HEK293 (cell line): ENCODE results near the gene TRAF6.

Experiments used
- EGR2 ChIP-seq: fragments of 450-650 bp; formaldehyde crosslinking; IDR thresholded peaks from 2 replicates; pipeline ENCODE4 v1.5.1; 2016; ENCODE audit warnings: low read depth, missing biosample characterization, missing genetic modification characterization
- FEZF1 ChIP-seq: fragments of 450-650 bp; formaldehyde crosslinking; IDR thresholded peaks from 2 replicates; pipeline ENCODE4 v1.5.1; 2016; ENCODE audit warnings: missing biosample characterization, missing genetic modification characterization
- GFI1B ChIP-seq: fragments of 450-650 bp; formaldehyde crosslinking; IDR thresholded peaks from 2 replicates; pipeline ENCODE4 v1.5.1; 2016; ENCODE audit warnings: missing biosample characterization, missing genetic modification characterization
- KLF17 ChIP-seq: fragments of 450-650 bp; formaldehyde crosslinking; IDR thresholded peaks from 2 replicates; pipeline ENCODE4 v1.5.1; 2016; ENCODE audit warnings: missing biosample characterization, missing genetic modification characterization
- KLF8 ChIP-seq: fragments of 450-650 bp; formaldehyde crosslinking; IDR thresholded peaks from 2 replicates; pipeline ENCODE4 v1.5.1; 2016; ENCODE audit warnings: missing biosample characterization, missing genetic modification characterization
- MYNN ChIP-seq: fragments of 450-650 bp; formaldehyde crosslinking; IDR thresholded peaks from 2 replicates; pipeline ENCODE4 v1.5.1; 2016; ENCODE audit warnings: missing biosample characterization, missing genetic modification characterization, borderline replicate concordance
- ZBTB17 ChIP-seq: fragments of 450-650 bp; formaldehyde crosslinking; IDR thresholded peaks from 2 replicates; pipeline ENCODE4 v1.5.1; 2016; ENCODE audit warnings: missing biosample characterization, missing genetic modification characterization
- ZNF114 ChIP-seq: fragments of 450-650 bp; formaldehyde crosslinking; IDR thresholded peaks from 2 replicates; pipeline ENCODE4 v1.5.0; 2017; ENCODE audit warnings: missing biosample characterization, missing genetic modification characterization
- ZNF132 ChIP-seq: fragments of 450-650 bp; formaldehyde crosslinking; IDR thresholded peaks from 2 replicates; pipeline ENCODE4 v1.5.1; 2017; ENCODE audit warnings: missing biosample characterization, missing genetic modification characterization, borderline replicate concordance
- ZNF133 ChIP-seq: fragments of 450-650 bp; formaldehyde crosslinking; IDR thresholded peaks from 2 replicates; pipeline ENCODE4 v1.5.1; 2016; ENCODE audit warnings: missing biosample characterization, missing genetic modification characterization
- ZNF18 ChIP-seq: fragments of 450-650 bp; formaldehyde crosslinking; IDR thresholded peaks from 2 replicates; pipeline ENCODE4 v1.5.1; 2016; ENCODE audit warnings: missing biosample characterization, missing genetic modification characterization
- ZNF19 ChIP-seq: fragments of 450-650 bp; formaldehyde crosslinking; IDR thresholded peaks from 2 replicates; pipeline ENCODE4; 2016; ENCODE audit warnings: missing biosample characterization, missing genetic modification characterization, low read depth
- ZNF2 ChIP-seq: fragments of 450-650 bp; formaldehyde crosslinking; IDR thresholded peaks from 2 replicates; pipeline ENCODE4 v1.5.1; 2016; ENCODE audit warnings: missing biosample characterization, missing genetic modification characterization
- ZNF202 ChIP-seq: fragments of 450-650 bp; formaldehyde crosslinking; IDR thresholded peaks from 2 replicates; pipeline ENCODE4 v1.5.1; 2016; ENCODE audit warnings: missing biosample characterization, missing genetic modification characterization, borderline replicate concordance
- ZNF211 ChIP-seq: fragments of 450-650 bp; formaldehyde crosslinking; IDR thresholded peaks from 2 replicates; pipeline ENCODE4 v1.5.1; 2016; ENCODE audit warnings: low read depth, missing biosample characterization, missing genetic modification characterization
- ZNF24 ChIP-seq: fragments of 450-650 bp; formaldehyde crosslinking; IDR thresholded peaks from 2 replicates; pipeline ENCODE4 v1.5.1; 2016; ENCODE audit warnings: missing biosample characterization, missing genetic modification characterization
- ZNF26 ChIP-seq: fragments of 450-650 bp; formaldehyde crosslinking; IDR thresholded peaks from 2 replicates; pipeline ENCODE4 v1.5.1; 2016; ENCODE audit warnings: missing biosample characterization, missing genetic modification characterization
- ZNF311 ChIP-seq: fragments of 450-650 bp; formaldehyde crosslinking; IDR thresholded peaks from 2 replicates; pipeline ENCODE4 v1.5.1; 2017; ENCODE audit warnings: missing biosample characterization, missing genetic modification characterization, borderline replicate concordance
- ZNF341 ChIP-seq: fragments of 450-650 bp; formaldehyde crosslinking; IDR thresholded peaks from 2 replicates; pipeline ENCODE4; 2016; ENCODE audit warnings: low read depth, missing biosample characterization, missing genetic modification characterization
- ZNF350 ChIP-seq: fragments of 450-650 bp; formaldehyde crosslinking; IDR thresholded peaks from 2 replicates; pipeline ENCODE4 v1.5.0; 2017; ENCODE audit warnings: missing biosample characterization, mild to moderate bottlenecking, missing genetic modification characterization
- ZNF37A ChIP-seq: fragments of 450-650 bp; IDR thresholded peaks from 2 replicates; pipeline ENCODE4 v1.5.1; 2018; ENCODE audit warnings: missing biosample characterization, missing genetic modification characterization
- ZNF398 ChIP-seq: fragments of 450-650 bp; formaldehyde crosslinking; IDR thresholded peaks from 2 replicates; pipeline ENCODE4 v1.5.1; 2017; ENCODE audit warnings: missing biosample characterization, missing genetic modification characterization
- ZNF423 ChIP-seq: fragments of 450-650 bp; formaldehyde crosslinking; IDR thresholded peaks from 2 replicates; pipeline ENCODE4 v1.5.1; 2016; ENCODE audit warnings: missing biosample characterization, missing genetic modification characterization
- ZNF529 ChIP-seq: fragments of 450-650 bp; formaldehyde crosslinking; IDR thresholded peaks from 2 replicates; pipeline ENCODE4 v1.5.1; 2017; ENCODE audit warnings: missing genetic modification characterization, missing biosample characterization; ENCODE audit not compliant: insufficient replicate concordance
- ZNF561 ChIP-seq: fragments of 450-650 bp; IDR thresholded peaks from 2 replicates; pipeline ENCODE4 v1.5.1; 2018; ENCODE audit warnings: missing biosample characterization, missing genetic modification characterization, borderline replicate concordance
- ZNF571 ChIP-seq: fragments of 450-650 bp; formaldehyde crosslinking; IDR thresholded peaks from 2 replicates; pipeline ENCODE4 v1.5.0; 2017; ENCODE audit warnings: missing biosample characterization, missing genetic modification characterization
- ZNF626 ChIP-seq: fragments of 450-650 bp; sonication (Bioruptor Pico); formaldehyde crosslinking; IDR thresholded peaks from 2 replicates; pipeline ENCODE4 v1.5.1; 2018; ENCODE audit warnings: missing biosample characterization, missing genetic modification characterization, inconsistent platforms
- ZNF692 ChIP-seq: fragments of 450-650 bp; formaldehyde crosslinking; IDR thresholded peaks from 2 replicates; pipeline ENCODE4 v1.5.1; 2016; ENCODE audit warnings: missing biosample characterization, missing genetic modification characterization
- ZNF747 ChIP-seq: fragments of 450-650 bp; formaldehyde crosslinking; IDR thresholded peaks from 2 replicates; pipeline ENCODE4 v1.5.1; 2016; ENCODE audit warnings: missing biosample characterization, missing genetic modification characterization
- ZNF843 ChIP-seq: fragments of 450-650 bp; formaldehyde crosslinking; IDR thresholded peaks from 2 replicates; pipeline ENCODE4 v1.5.1; 2016; ENCODE audit warnings: missing biosample characterization, missing genetic modification characterization
- ZSCAN5A ChIP-seq: fragments of 450-650 bp; formaldehyde crosslinking; IDR thresholded peaks from 2 replicates; pipeline ENCODE4 v1.5.1; 2016; ENCODE audit warnings: missing biosample characterization, missing genetic modification characterization

TRAF6 gene

GRCh38 chr11:36509694-36510593, at the start of gene TRAF6 (continued):
- peak; percentile 85 for TF ChIP-seq ZNF24 (tag by site-specific recombination)
- no peak for TF ChIP-seq ZNF202 (tag by site-specific recombination)
- no peak for TF ChIP-seq ZNF311
- TF ChIP-seq ZNF26 (tag by site-specific recombination) = no peak
- TF ChIP-seq ZNF423 (tag by site-specific recombination) = 0 out of 2 replicates have a peak, but pooled peaks have one; percentile 3
- no peak for TF ChIP-seq ZNF747 (tag by site-specific recombination)
- no peak for TF ChIP-seq ZNF37A (tag by site-specific recombination)
- TF ChIP-seq ZNF211 (tag by site-specific recombination) = no peak
- peak; percentile 89; the same call in 1 of the 2 replicates for TF ChIP-seq ZSCAN5A
- TF ChIP-seq ZNF132 = no peak
- TF ChIP-seq MYNN (tag by site-specific recombination) = 0 out of 2 replicates have a peak, but pooled peaks have one; percentile 39
- 0 out of 2 replicates have a peak, but pooled peaks have one; percentile 69 for TF ChIP-seq ZNF843 (tag by site-specific recombination)
- no peak for TF ChIP-seq GFI1B
- peak; percentile 79 for TF ChIP-seq KLF17
- peak; percentile 82; the same call in 1 of the 2 replicates for TF ChIP-seq KLF8 (tag by site-specific recombination)
- peak; percentile 71 for TF ChIP-seq ZNF561
- no peak for TF ChIP-seq ZNF626 (tag by site-specific recombination)
- TF ChIP-seq ZNF18 (tag by site-specific recombination) = no peak
- TF ChIP-seq ZNF571 (tag by site-specific recombination) = no peak
- no peak for TF ChIP-seq ZNF19 (tag by site-specific recombination)
- TF ChIP-seq ZNF133 (tag by site-specific recombination) = no peak
- peak; percentile 81 for TF ChIP-seq ZNF692
- peak; percentile 31 for TF ChIP-seq EGR2 (tag by site-specific recombination)
- peak; percentile 94 for TF ChIP-seq ZBTB17
- no peak for TF ChIP-seq ZNF398 (tag by site-specific recombination)
- no peak; the same call in 1 of the 2 replicates for TF ChIP-seq ZNF341 (tag by site-specific recombination)
- peak; percentile 58; the same call in 1 of the 2 replicates for TF ChIP-seq ZNF2 (tag by site-specific recombination)
- no peak for TF ChIP-seq FEZF1
- no peak for TF ChIP-seq ZNF529
- TF ChIP-seq ZNF114 (tag by site-specific recombination) = no peak
- no peak for TF ChIP-seq ZNF350 (tag by site-specific recombination)
